ENCODE measurements around the gene PRSS56.

PRSS56 gene

GRCh38 chr2:232486558-232487384, 33.4 kb upstream of the PRSS56 start:
- no peak for DNase-seq (ENCODE audit: low read depth in 2 of 2)

DNA sequence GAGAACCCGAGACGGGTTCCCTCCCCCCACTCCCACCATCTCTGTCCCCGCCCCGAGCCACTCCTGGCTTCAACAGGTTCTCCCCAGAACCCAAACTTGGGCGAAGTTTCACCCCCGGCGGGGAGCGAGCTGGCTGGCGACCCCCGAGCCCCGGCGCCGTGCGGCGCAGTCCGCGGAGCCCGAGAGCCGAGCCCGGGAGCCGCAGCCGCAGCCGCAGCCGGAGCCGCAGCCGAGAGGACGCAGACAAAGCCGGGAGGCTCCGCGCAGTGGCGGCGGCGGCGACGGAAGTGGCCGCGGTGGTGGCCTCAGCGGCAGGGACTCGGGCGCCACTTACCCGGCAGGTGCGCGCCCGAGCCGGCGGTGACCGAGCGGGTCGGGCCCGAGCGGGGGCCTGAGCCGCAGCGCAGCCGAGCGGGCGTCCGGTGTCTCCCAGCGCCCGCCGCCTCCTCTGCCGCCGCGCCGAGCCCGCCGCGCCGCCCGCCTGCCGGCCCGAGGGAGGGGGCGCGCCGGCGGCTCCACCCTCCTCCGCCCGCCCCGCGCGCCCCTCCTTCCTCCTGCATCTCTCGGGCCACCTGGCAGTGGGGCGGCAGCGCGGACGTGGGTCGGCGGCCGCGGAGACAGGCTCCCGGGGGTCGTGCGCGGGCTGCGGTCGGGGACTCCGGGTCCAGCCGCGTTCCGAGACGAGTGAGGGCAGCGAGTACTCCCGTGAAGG, 32.6 kb upstream of the PRSS56 start, which contains the start of gene ECEL1:
ECEL1 (minus strand) TSS at position 450 of the 712 bp plus-strand sequence. CDS start 1,181 bp downstream, outside the sequence.
- DNase-seq (ENCODE audit: low read depth in 2 of 2), result no peak

GRCh38 chr2:232488097-232488711, 32.0 kb upstream of the PRSS56 start:
- DNase-seq (ENCODE audit: low read depth in 2 of 2), result no peak

DNA sequence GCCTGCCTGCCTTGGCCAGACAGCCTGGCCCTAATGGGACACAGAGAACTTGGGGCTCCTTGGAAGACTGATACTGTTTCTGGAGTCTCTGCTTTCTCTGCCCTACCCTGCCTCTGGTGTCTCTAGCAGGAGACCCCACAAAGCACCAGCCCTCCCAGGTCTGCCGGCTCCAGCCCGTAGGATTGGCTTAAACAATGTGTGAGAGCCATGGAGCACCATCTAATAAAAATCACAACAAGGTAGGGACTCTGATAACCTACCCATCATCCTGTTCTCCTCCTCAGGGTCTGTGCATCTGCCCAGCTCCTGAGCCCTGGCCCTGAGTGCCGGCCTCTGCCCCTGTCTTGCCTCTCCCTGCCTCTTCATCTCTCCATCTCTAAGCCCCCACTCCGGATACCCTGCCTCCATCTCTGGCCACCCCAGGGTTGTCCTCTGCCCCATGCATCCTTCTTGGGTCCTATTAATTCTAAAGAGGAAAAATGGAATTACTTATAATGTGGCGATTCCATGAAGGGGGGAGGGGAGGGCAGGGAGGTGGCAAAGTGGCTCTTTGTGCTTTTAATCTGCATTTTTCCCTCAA, 31.4 kb upstream of the PRSS56 start:
- no peak for DNase-seq (ENCODE audit: low read depth in 2 of 2)

GRCh38 chr2:232489516-232490220, 30.5 kb upstream of the PRSS56 start:
- no peak for DNase-seq (ENCODE audit: low read depth in 2 of 2)

- DNase-seq (ENCODE audit: low read depth in 2 of 2), result no peak
Observed at GRCh38 chr2:232490221-232491138, 29.7 kb upstream of the PRSS56 start.

DNA sequence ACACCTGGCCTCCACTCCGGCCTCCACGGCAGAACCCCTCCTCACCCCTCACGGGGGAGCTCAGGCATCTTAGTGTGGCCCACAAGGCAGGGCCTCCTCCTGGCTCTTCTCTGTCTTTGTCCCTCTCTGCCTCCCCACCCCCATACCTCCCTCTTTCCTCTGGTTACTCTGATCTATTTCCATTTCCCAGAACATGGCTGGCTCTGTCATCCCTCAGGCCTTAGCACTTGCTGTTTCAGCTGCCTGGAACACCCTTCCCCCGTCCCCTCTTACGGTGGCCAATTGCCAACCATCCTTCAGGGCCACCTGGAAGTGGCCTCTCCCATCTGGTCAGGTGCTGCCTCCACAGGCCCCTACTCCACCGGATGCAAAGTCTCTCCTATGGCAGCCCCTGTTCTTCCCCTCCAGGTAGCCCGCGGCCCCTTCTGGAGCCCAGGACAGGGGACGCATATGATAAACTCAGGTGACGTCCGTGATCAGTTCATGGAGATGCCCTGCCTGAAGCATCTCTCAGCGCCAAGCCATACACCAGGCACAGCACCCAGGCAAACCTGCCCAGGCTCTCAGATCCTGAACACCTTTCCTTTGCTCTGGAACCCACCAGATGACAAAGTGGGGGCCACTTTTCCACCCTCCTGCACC, 28.9 kb upstream of the PRSS56 start:
- DNase-seq (ENCODE audit: low read depth in 2 of 2), result no peak

DNA sequence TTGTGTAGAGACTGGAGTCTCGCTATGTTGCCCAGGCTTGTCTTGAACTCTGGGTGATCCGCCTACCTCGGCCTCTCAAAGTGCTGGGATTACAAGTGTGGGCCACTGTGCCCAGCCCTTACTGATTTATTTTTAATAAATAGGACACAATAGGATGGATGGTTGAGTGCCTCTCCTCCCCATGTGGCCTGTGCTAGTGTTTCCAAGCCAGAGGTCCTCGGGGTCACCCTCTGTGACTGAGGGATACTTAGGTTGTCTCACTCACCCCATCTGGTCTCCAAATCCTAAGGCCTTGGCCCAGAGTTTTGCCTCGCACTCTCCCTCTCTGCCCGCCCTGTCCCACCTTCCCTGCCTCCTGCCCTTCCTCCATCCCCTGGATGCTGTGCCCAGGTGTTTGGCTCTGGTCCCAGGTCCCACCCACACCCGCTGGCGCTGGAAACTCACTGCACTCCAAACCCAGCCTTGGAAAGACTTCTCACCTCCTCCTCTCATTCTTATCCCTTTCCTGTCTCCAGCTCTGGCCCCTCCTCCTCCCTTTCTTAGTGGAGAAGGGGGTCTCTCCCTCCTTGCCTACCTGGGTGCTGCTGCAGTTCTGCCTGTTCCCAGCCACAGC, 27.8 kb upstream of the PRSS56 start:
- no peak for DNase-seq (ENCODE audit: low read depth in 2 of 2)

GRCh38 chr2:232492963-232493700, 27.1 kb upstream of the PRSS56 start:
- DNase-seq (ENCODE audit: low read depth in 2 of 2), result no peak

DNA sequence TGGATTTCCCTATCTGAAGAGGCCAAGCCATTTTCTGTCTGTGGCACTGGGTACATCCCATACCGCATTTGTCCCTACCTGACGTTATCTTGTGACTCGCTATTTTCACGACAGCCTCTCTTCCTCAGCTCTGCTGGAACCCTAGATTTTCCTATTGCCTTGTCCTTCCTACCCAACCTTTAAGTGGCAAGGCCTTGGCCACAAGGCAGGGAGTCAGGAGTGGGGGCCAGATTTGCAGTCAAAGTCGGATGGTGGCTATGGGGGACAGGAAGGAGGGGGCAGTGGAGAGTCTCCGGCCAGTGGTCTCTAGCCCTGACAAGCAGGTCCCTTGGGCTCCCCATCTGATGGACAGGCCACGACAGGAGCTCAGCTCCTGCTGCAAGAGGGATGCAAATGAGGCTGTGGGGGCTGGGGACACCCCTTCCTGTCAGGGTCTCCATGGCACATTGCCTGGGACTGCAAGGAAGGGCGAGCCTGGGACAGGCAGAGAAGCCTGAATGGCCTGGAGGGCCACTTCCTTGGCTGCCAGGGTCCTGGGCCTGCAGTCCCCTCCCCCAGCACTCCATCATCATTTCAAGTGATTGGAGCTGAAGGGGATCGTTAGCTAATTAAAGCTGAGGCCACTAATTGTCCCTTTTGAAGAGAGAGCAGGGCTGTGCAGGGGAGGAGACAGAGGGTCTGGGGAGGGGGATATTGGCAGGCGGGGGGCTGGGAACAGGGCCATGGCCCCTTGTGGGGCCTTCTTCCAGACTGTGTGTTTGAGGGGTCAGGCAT, 26.3 kb upstream of the PRSS56 start:
- DNase-seq (ENCODE audit: low read depth in 2 of 2), result no peak

- no peak for DNase-seq (ENCODE audit: low read depth in 2 of 2)
Observed at GRCh38 chr2:232494542-232494941, 25.6 kb upstream of the PRSS56 start.

DNA sequence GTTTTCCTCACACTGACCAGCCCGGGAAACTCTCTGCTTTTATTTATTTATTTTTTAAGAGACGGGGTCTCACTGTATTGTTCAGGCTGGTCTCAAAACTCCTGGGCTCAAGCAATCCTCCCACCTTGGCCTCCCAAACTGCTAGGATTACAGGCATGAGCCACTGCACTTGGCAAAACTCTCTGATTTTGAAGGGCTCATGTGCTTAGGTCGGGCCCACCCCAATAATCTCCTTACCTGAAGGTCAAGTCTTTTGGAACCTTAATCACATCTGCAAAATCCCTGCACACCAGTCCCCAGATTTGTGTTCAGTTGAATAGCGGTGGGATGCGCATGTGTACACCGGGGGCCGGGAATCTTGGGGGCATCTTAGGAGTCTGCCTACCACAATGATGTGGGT, 24.9 kb upstream of the PRSS56 start:
- DNase-seq (ENCODE audit: low read depth in 2 of 2), result no peak

- DNase-seq (ENCODE audit: low read depth in 2 of 2), result no peak
Observed at GRCh38 chr2:232496501-232497270, 23.5 kb upstream of the PRSS56 start.

DNA sequence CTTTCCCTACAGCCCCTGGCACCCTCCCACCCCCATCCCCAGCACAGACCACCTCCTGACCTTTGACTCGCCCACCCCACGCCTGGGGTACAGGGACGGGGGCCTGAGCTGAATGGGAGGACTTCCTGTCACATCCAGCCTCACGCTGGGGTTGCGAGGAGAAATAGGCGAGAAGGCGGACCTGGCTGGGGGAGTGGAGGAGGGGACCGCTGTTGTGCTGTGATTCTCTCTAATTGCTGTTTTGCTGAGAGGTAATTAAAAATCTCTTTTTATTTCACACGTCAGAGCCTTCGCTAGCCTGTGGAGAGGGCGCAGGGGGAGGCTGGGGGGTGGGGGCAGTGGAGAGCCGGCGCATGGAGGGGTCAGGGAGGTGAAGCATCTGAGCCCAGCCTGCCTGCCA, 22.8 kb upstream of the PRSS56 start:
- DNase-seq (ENCODE audit: low read depth in 2 of 2), result no peak

DNA sequence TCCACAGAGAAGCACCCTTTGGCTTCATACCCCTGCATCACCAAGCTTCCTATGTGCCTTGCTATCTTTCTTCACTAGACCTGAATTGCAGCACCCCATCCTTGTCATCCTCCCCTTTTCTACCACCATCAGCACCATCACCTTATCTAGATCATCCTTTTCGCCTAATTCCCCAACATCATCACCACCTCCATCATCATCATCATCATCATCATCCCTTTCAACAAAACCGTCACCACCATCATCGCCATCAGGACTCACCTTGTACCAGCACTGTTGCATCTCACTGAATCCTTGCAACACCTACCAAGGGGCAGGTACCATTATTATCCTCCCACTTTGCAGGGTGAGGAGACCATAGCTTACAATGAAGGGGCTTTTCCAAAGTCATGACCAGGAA, 21.7 kb upstream of the PRSS56 start:
- DNase-seq (ENCODE audit: low read depth in 2 of 2), result no peak

DNA sequence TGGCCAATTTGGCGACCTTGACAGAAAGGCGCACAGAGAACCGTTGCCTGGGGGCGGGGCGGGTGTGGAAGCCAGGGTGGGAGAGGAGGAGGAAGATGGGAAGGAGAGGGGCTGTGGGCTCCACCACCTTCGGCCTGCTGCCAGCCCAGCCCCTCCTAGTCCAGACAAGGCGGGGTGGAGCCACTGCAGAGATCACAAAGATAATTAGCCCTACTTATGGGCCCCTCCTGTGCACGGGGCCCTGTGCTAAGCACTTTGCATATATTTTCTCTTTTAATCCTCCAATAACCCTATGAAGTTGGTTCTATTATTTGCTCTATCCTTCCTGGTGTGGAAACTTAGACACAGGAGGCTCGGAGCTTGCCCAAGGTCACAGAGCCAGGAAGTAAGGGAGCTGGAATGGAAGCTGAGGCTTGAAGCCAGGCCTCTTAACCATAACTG, 18.8 kb upstream of the PRSS56 start:
- no peak for DNase-seq (ENCODE audit: low read depth in 2 of 2)

- no peak for DNase-seq (ENCODE audit: low read depth in 2 of 2)
Observed at GRCh38 chr2:232501794-232502390, 18.3 kb upstream of the PRSS56 start.

Measured in stimulated activated CD4-positive, alpha-beta T cell treated with anti-CD3 and anti-CD28 coated beads, Interleukin-1b, Interleukin-23, amount 100 ng/mL, for 1 hour (primary cell).